ENCODE data around the gene RPS6KA5.

- TF ChIP-seq EZH2 (IDR thresholded peaks at IDR 0.05; ENCODE audit: borderline replicate concordance, low read length) (no peak), CTCF (IDR thresholded peaks at IDR 0.05; ENCODE audit: low read length) (no peak)
Measured at GRCh38 chr14:90991690-90992443, 68.6 kb downstream of the RPS6KA5 start.
